Caco-2 (cell line): Measurements from ENCODE around the gene RRP1. TPM values are rescaled to one million over a fixed set of nuclear protein-coding genes. Genes with fewer than 3 reads are reported as not detected.

Experiments used
- BruUV-seq: library from RNA; stranded (reverse); fragments of 400-500 nt; replicated peaks from 2 replicates; lab custom pipeline; 2021; lab: Mats Ljungman, UMichigan
- CTCF ChIA-PET: fragments of 300-600 bp; sonication (Branson Sonifier 250); formaldehyde crosslinking; loops from one replicate; lab custom pipeline; 2022; ENCODE audit warnings: antibody characterized with exemption; lab: Charles Lee
- POLR2A ChIA-PET: fragments of 300-600 bp; sonication (Branson Sonifier 250); formaldehyde crosslinking; loops from one replicate; lab custom pipeline; 2022; ENCODE audit warnings: antibody characterized with exemption; lab: Charles Lee
- DNase-seq, 2 experiments: peaks; one replicate each; pipeline versions ENCODE4 v3.0.0 to v3.0.0-alpha.2; 2020 to 2022
- H3K27me3 ChIP-seq: replicated peaks from 2 replicates; pipeline ENCODE4 v1.6.0; 2011; ENCODE audit warnings: low read length; ENCODE audit not compliant: control insufficient read depth, insufficient read depth
- H3K36me3 ChIP-seq: 2 replicates; pipeline ENCODE4 v1.5.1; 2011; ENCODE audit warnings: low read length; ENCODE audit not compliant: control insufficient read depth, insufficient read depth
- H3K4me1 ChIP-seq: fragments of 250-450 bp; sonication (Bioruptor Pico); 2 replicates; pipeline ENCODE4 v1.5.1; 2020; ENCODE audit warnings: mild to moderate bottlenecking
- H3K4me3 ChIP-seq: 2 replicates; pipeline ENCODE4 v1.5.1; 2011; ENCODE audit warnings: low read depth, mild to moderate bottlenecking, control low read depth, low read length
- H3K9me3 ChIP-seq: fragments of 250-450 bp; sonication (Bioruptor Pico); 2 replicates; pipeline ENCODE4 v1.5.1; 2020; ENCODE audit warnings: mild to moderate bottlenecking, moderate library complexity
- H3K27ac Mint-ChIP-seq: one replicate; pipeline ENCODE4 v1.8.0; 2022; ENCODE audit warnings: mixed read lengths; ENCODE audit not compliant: unreplicated experiment
- H3K27me3 Mint-ChIP-seq: one replicate; pipeline ENCODE4 v1.8.0; 2022; ENCODE audit warnings: mixed read lengths; ENCODE audit not compliant: insufficient read depth, unreplicated experiment
- H3K36me3 Mint-ChIP-seq: one replicate; pipeline ENCODE4 v1.8.0; 2022; ENCODE audit warnings: mild to moderate bottlenecking, mixed read lengths; ENCODE audit not compliant: insufficient read depth, unreplicated experiment
- H3K4me1 Mint-ChIP-seq: one replicate; pipeline ENCODE4 v1.8.0; 2022; ENCODE audit warnings: low read depth, mixed read lengths; ENCODE audit not compliant: unreplicated experiment
- H3K4me3 Mint-ChIP-seq: one replicate; pipeline ENCODE4 v1.8.0; 2022; ENCODE audit warnings: mild to moderate bottlenecking, moderate library complexity, mixed read lengths; ENCODE audit not compliant: unreplicated experiment
- H3K9me3 Mint-ChIP-seq: one replicate; pipeline ENCODE4 v1.8.0; 2022; ENCODE audit warnings: mixed read lengths; ENCODE audit not compliant: unreplicated experiment
- CTCF ChIP-seq, 2 experiments: fragments of 200-600 bp in 1 of 2; IDR thresholded peaks; 1 replicate in 1 of 2; 2 replicates in 1 of 2; pipeline versions ENCODE4 v1.5.1 to v1.8.0; 2011 to 2022; ENCODE audit warnings: antibody characterized with exemption in 1 of 2, control low read depth in 1 of 2, inconsistent platforms in 1 of 2, low read depth in 1 of 2, low read length in 1 of 2, mild to moderate bottlenecking in 1 of 2, moderate library complexity in 1 of 2; ENCODE audit not compliant: insufficient read depth in 1 of 2, severe bottlenecking in 1 of 2, unreplicated experiment in 1 of 2
- intact Hi-C: fragments of 100-400 bp; cut with micrococcal nuclease; formaldehyde crosslinking; loops from one replicate; pipeline ENCODE4 v1.10.0; 2022; ENCODE audit not compliant: unreplicated experiment
- total RNA-seq: library from RNA; stranded (reverse); gene quantifications from 2 replicates; pipeline ENCODE4 v1.2.3, GENCODE V29; 2022

Gene RRP1
- total RNA-seq, 1 experiment from 2014 or later, result 52.8 TPM

GRCh38 chr21:43755820-43756594 lies 33.4 kb upstream of the RRP1 start:
- H3K27me3 Mint-ChIP-seq, result no peaks in the 10 kb centered on the region
- no peak for TF ChIP-seq CTCF (IDR thresholded peaks at IDR 0.05; ENCODE audit: insufficient read depth in 1 of 2, low read depth in 1 of 2, low read length in 1 of 2, severe bottlenecking in 1 of 2, unreplicated experiment in 1 of 2)
- H3K4me1 Mint-ChIP-seq, result no peaks in the 10 kb centered on the region
- no peak for DNase-seq
- H3K4me1 ChIP-seq, result no peaks in the 10 kb centered on the region
- no peak overlapping the region for H3K27ac Mint-ChIP-seq
- POLR2A ChIA-PET, result no interaction called here
- no peaks in the 10 kb centered on the region for H3K9me3 Mint-ChIP-seq
- peaks cover 85% of the 10 kb centered on the region for H3K36me3 Mint-ChIP-seq
- intact Hi-C loops, result no loop called here
- no peaks in the 10 kb centered on the region for H3K9me3 ChIP-seq
- H3K27me3 ChIP-seq, result no peaks in the 10 kb centered on the region
- no TSS peak for BruUV-seq
- no peak overlapping the region for H3K4me3 ChIP-seq
- CTCF ChIA-PET, result no interaction called here
- H3K36me3 ChIP-seq, result peaks cover 5% of the 10 kb centered on the region
- no peak overlapping the region for H3K4me3 Mint-ChIP-seq

- H3K27ac Mint-ChIP-seq, result no peak overlapping the region
- Histone ChIP-seq H3K36me3 (peaks cover 5% of the 10 kb centered on the region), H3K4me1 (no peaks in the 10 kb centered on the region), H3K27me3 (no peaks in the 10 kb centered on the region), H3K9me3 (no peaks in the 10 kb centered on the region), H3K4me3 (no peak overlapping the region)
- H3K4me3 Mint-ChIP-seq, result no peak overlapping the region
- H3K9me3 Mint-ChIP-seq, result no peaks in the 10 kb centered on the region
- intact Hi-C loops, result no loop called here
- no peaks in the 10 kb centered on the region for H3K27me3 Mint-ChIP-seq
- ChIA-PET POLR2A (no interaction called here), CTCF (no interaction called here)
- no peak for DNase-seq
- peaks cover 88% of the 10 kb centered on the region for H3K36me3 Mint-ChIP-seq
- TF ChIP-seq CTCF (IDR thresholded peaks at IDR 0.05; ENCODE audit: insufficient read depth in 1 of 2, low read depth in 1 of 2, low read length in 1 of 2, severe bottlenecking in 1 of 2, unreplicated experiment in 1 of 2), result no peak
- no peaks in the 10 kb centered on the region for H3K4me1 Mint-ChIP-seq
- BruUV-seq, result no TSS peak
These were observed 31.8 kb upstream of the RRP1 start for GRCh38 chr21:43757601-43758000.

GRCh38 chr21:43758111-43758641 lies 31.2 kb upstream of the RRP1 start:
- Histone ChIP-seq H3K9me3 (no peaks in the 10 kb centered on the region), H3K36me3 (peaks cover 5% of the 10 kb centered on the region), H3K4me3 (no peak overlapping the region), H3K27me3 (no peaks in the 10 kb centered on the region), H3K4me1 (no peaks in the 10 kb centered on the region)
- Mint-ChIP-seq H3K36me3 (peaks cover 93% of the 10 kb centered on the region), H3K27ac (no peak overlapping the region), H3K4me3 (no peak overlapping the region), H3K4me1 (no peaks in the 10 kb centered on the region), H3K9me3 (no peaks in the 10 kb centered on the region), H3K27me3 (no peaks in the 10 kb centered on the region)
- no TSS peak for BruUV-seq
- no peak for TF ChIP-seq CTCF (IDR thresholded peaks at IDR 0.05; ENCODE audit: insufficient read depth in 1 of 2, low read depth in 1 of 2, low read length in 1 of 2, severe bottlenecking in 1 of 2, unreplicated experiment in 1 of 2)
- no peak for DNase-seq
- CTCF ChIA-PET, result no interaction called here
- intact Hi-C loops, result no loop called here
- POLR2A ChIA-PET, result no interaction called here
